Fibroblast of mammary gland (primary cell): ENCODE data around the gene TBC1D17.

Experiments
- DNase-seq: peaks from one replicate; pipeline ENCODE4 v3.0.0-alpha.2; 2010; ENCODE audit warnings: low read depth
- H3K4me3 ChIP-seq: 2 replicates; pipeline ENCODE4 v1.5.1; 2011; ENCODE audit warnings: low read depth, mild to moderate bottlenecking, low read length, moderate library complexity; ENCODE audit not compliant: control insufficient read depth
- TF ChIP-seq, protein P1 (sequence below): conservative IDR thresholded peaks from 2 replicates; pipeline ENCODE4 v1.5.1; 2011; ENCODE audit warnings: low read depth, low read length, inconsistent platforms; ENCODE audit not compliant: control insufficient read depth, insufficient read depth

TBC1D17 gene

DNA sequence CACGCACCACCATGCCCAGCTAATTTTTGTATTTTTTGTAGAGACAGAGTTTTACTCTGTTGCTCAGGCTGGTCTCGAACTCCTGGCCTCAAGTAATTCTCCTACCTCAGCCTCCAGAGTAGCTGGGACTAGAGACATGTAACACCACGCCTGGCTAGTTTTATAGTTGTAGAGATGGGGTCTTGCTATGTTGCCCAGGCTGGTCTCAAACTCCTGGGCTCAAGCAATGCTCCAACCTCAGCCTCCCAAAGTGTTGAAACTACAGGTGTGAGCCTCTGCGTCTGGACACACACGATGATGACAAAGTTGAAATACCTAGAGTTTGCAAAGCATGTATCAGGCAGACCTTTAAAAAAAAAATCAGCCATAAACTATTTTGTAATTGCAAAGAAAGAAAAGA, 31.1 kb upstream of the TBC1D17 start:
- no peak for DNase-seq
- TF ChIP-seq, protein P1, sequence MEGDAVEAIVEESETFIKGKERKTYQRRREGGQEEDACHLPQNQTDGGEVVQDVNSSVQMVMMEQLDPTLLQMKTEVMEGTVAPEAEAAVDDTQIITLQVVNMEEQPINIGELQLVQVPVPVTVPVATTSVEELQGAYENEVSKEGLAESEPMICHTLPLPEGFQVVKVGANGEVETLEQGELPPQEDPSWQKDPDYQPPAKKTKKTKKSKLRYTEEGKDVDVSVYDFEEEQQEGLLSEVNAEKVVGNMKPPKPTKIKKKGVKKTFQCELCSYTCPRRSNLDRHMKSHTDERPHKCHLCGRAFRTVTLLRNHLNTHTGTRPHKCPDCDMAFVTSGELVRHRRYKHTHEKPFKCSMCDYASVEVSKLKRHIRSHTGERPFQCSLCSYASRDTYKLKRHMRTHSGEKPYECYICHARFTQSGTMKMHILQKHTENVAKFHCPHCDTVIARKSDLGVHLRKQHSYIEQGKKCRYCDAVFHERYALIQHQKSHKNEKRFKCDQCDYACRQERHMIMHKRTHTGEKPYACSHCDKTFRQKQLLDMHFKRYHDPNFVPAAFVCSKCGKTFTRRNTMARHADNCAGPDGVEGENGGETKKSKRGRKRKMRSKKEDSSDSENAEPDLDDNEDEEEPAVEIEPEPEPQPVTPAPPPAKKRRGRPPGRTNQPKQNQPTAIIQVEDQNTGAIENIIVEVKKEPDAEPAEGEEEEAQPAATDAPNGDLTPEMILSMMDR: no peak
- H3K4me3 ChIP-seq: no peak overlapping the region

DNA sequence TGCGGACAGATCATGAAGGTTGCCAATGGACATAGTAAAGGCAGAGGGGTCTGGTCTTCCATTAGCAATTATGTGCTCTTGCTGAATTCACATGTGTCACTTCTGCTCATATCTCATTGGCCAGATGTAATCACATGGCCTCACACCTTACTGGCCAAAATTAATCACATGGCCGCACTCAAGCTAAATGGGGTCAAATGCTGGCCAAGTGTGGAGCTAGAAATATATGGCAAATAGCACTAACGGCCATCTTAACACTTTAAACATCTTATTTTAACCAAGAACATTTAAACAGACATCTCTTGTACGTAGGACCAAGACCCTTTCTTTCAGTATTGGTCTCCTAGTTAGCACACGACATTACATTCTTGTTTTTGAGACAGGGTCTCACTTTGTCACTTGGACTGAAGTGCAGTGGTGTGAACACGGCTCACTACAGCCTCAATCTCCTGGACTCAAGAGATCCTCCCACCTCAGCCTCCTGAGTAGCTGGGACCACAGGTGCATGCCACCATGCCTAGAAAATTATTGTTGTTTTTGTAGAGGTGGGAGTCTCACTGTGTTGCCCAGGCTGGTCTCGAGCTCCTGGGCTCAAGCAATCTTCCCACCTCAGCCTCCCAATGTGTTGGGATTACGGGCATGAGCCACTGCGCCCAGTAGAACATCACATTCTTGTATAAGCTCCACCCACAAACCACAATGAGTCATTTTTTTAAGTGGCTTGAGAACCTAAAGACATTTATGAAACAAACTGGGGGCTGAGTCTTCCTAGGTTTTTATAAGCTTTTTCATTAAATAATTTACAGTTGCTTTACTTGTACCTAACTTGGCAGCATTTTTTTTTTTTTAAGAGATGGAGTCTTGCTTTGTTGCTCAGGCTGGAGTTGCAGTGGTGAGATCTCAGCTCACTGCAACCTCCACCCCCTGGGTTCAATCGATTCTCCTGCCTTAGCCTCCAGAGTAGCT, 29.5 kb upstream of the TBC1D17 start:
- DNase-seq: peak; percentile 93

DNA sequence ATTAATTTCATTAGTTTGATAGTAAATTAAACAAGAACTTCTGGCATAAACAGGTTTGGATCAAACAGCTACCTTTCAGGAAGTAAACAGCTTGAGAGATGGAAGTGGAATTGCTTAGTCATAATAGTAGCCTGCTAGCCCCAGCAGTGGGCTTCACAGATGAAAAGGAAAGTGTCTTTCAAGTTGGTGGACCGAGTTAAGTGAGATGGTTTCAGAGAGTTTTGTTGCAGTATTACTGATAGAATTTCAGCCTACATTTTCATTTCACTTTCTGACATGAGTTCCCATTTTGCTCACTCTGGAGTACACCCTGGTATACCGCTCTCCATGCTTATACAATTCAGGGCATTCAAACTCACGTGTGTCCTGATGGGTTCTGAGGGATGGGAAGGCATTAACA, 28.6 kb upstream of the TBC1D17 start:
- DNase-seq: no peak
- H3K4me3 ChIP-seq: no peak overlapping the region
- TF ChIP-seq, protein P1: no peak

More for the DNA sequence above, 29.5 kb upstream of the TBC1D17 start:
- no peak overlapping the region for H3K4me3 ChIP-seq
- TF ChIP-seq, protein P1: no peak

DNA sequence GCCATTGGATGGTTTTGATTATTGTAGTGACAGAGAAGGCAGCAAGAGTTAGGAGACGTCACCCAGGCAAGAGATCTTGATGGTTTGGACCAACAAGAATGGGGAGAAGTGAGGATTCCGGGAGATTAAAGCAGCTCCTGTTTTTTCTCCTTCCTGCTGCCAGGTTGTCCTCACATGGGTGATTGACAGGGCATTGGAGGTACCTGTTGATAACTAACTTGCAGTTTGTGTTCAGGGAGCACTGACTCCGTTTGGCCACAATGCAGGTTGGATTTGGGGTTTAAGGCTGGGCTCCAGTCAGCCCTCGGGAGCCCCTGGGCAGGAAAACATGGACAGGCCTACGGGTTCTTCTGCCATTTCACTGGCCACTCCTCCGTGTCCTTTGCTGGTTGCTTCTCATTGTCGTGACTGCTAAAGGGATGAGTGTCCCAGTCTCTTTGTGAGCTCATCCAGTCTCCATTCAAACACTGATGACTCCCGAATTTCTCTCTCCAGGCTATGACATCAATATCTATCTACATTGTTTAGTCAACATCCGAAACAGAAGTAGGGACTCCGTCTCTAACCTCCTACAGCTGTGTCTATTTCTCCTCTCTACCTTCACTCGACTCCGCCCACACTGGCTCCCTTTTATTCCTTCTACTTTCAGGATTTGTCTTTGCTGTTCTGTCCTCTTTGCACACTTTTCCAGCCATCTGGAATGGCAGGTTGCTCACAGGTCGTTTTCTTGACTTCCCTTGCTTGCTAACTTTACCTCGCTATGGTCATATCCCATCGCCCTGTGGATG, 27.9 kb upstream of the TBC1D17 start:
- peak overlapping the region; percentile 81 for H3K4me3 ChIP-seq
- DNase-seq: no peak
- TF ChIP-seq, protein P1: no peak

DNA sequence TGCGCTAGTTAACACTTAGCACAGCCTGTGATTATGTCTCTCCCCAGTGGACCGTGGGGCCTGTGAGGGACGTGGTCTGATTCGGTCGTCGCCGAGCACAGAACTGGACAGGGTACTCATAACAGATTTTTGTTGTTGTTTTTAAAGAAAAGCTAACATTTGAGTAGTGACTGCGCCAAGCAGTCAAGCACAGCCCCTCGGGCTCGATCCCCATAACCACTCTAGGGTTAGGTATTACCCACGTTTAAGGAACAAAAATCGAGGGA, 27.3 kb upstream of the TBC1D17 start:
- TF ChIP-seq, protein P1: no peak
- DNase-seq: no peak
- peak overlapping the region; percentile 81 for H3K4me3 ChIP-seq

DNA sequence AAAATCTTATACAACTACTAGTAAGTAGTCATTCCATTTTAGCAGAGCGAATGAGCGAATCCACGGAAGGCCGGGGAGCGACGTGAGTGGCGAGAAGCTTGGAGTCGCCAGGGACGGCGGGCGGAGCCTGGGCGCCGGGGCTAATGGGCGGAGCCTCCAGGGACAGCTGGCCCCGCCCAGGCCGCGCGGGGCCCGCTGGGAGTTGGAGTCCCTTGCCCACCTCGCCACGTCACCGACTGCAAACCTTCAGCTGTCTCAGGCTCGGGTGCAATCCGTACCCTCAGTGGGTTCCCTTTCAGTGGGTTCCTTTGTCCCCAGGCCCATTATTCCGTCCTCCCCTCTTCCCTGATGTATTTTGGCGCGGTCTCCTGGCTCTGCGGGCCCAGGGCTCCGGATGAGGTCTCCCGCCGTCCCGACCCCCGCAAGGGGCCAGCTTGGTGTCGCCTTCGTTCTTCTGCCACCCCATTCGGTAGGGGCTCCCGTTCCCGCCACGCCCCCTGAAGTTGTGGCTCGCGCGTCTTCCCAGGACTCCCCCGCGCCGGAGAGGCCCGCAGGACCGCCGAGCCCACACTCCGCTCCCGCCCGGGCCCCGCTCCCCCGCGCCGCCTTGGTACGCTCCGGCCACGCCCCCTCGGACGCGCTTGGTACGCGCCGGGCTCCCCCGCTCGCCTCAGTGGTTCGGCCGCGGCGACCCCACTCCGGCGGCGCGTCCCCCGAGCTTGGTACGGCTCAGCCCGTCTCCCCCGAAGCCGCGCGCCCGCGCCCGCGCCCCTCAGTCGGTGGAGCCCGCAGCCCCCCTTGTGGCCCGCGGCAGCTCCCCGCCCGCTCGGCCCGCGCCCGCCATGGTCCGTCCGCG, 26.8 kb upstream of the TBC1D17 start, which contains the start of gene PTOV1:
Gene PTOV1 (plus strand): TSS at position 673 of the 856 bp plus-strand sequence.
- peak within 1 kb of the TSS; percentile 81 for H3K4me3 ChIP-seq
- peak; percentile 89 for DNase-seq
- TF ChIP-seq, protein P1: no peak
